G401.6 (cell line): ENCODE measurements around the gene MYH14.

Experiments used
- FAIRE-seq: peaks from 2 replicates; lab custom pipeline; 2012; peaks lifted over from hg19 to GRCh38; lab: Jason Lieb, UNC

MYH14 gene

DNA sequence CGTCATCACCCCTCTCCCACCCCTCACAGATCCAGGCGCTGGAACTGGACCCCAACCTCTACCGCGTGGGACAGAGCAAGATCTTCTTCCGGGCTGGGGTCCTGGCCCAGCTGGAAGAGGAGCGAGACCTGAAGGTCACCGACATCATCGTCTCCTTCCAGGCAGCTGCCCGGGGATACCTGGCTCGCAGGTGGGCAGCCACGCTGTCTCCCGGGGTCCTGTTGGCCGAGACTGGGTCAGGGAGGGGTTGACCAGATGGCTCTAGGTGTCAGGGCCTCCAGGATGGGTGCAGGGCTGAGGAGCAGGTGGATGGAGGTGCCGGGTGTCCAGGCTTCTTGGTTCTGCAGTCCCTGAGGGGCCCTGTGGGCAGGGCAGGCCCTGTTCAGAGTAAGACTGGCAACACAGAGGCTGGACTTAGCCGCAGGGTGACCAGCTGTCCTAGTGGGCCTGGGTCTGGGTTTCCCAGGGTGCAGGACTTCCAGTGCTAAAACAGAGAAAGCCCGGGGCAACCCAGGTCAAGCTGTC, 58.1 kb downstream of the MYH14 start:
- no peak for FAIRE-seq

DNA sequence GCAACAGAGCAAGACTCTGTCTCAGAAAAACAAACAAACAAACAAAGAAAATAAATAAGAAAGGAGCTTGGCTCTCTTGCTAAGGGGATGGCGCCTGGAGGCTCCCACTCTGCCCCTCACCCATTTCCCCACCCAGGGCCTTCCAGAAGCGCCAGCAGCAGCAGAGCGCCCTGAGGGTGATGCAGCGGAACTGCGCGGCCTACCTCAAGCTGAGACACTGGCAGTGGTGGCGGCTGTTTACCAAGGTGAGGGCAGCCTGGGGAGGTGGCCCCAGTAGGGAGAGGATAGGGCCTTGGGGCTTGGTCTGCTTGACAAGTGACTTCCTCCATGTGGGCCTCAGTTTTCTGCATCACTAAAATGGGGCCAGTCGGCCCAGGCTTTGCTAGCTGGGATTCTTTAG, 59.8 kb downstream of the MYH14 start:
- FAIRE-seq, result no peak

DNA sequence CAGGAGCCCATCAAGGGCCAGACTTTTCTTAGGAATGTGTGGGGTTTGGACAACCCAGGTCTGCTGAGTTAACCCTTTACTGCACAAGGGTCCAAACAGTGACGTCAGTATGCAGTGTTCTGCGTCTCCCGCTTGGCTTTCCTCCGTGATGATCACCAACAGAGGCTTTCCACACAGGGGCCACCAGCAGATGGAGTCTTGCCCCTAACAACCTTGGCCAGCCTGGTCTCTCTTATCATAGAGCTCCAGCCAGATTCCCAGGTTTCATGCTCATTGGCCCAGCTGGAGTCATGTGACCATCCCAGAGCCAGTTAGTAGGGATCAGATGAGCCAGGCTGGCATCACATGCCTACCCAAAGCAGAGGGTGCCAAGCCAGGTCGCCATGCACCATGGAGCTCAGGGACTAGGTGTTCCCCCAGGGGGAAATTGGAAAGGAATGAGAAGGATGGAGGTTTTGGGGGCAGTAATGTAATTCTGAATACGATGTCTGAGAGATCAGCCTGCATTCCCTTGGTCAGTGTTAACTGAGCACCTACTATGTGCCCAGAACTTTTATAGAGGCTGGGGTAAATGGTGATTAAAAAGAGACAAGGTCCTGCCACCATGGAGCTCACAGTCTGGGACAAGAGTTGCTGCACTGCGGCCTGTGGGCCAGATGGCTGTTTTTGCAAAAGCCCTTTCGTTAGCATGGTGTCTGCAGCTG, 61.2 kb downstream of the MYH14 start:
- FAIRE-seq, result no peak

DNA sequence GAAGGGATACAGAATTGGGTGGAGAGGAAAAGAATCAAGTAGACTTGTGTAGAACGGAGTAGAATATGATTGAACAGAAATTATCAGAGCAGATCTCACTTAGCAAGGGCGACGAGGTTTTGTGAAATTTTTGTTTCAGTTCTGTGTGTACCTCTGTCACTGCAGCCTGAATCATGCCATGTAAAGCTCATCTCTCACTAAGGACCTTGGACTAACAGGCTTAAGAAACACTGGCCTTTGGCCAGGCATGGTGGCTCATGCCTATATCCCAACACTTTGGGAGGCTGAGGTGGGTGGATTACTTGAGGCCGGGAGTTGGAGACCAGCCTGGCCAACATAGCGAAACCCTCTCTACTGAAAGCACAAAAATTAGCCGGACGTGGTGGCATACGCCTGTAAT, 62.6 kb downstream of the MYH14 start:
- FAIRE-seq, result no peak

DNA sequence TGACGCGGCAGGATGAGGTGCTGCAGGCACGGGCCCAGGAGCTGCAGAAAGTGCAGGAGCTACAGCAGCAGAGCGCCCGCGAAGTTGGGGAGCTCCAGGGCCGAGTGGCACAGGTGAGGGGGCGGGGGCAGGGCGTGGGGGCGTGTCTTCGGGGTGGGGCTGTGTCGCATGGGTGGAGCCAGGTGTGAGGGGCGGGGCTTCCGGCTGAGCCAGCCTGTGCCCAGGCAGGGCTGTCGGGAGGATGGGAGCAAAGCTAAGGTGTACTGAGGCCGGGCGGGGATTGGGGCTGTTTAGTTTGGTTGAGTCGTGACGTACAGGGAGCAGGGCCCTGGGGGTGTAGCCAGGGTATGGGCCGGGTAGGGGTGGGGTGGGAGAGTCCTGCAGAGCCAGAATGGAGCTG, 63.5 kb downstream of the MYH14 start:
- no peak for FAIRE-seq

DNA sequence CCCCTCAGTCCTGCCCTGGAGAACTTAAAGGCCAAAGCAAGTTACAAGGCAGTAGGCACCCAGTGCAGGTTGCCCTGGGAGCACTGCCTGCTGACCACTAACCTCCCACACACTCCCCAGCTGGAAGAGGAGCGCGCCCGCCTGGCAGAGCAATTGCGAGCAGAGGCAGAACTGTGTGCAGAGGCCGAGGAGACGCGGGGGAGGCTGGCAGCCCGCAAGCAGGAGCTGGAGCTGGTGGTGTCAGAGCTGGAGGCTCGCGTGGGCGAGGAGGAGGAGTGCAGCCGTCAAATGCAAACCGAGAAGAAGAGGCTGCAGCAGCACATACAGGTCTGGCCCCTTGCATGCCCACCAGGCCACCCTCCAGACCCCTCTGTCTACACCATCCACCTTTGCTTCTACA, 64.6 kb downstream of the MYH14 start:
- FAIRE-seq, result no peak

DNA sequence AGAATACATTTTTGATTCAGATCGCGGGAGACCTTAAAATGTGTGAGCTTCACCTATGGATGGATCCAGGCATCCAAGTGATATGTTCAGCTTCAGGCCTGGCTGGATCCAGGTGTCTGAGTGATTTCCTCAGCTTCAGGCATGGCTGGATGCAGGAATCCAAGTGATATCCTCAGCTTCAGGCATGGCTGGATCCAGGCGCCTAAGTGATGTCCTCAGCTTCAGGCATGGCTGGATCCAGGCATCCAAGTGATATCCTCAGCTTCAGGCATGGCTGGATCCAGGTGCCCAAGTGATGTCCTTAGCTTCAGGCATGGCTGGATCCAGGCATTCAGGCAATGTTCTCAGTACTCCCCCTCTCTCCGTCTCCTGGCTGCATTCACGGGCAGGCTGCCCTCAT, 65.1 kb downstream of the MYH14 start:
- FAIRE-seq, result no peak

DNA sequence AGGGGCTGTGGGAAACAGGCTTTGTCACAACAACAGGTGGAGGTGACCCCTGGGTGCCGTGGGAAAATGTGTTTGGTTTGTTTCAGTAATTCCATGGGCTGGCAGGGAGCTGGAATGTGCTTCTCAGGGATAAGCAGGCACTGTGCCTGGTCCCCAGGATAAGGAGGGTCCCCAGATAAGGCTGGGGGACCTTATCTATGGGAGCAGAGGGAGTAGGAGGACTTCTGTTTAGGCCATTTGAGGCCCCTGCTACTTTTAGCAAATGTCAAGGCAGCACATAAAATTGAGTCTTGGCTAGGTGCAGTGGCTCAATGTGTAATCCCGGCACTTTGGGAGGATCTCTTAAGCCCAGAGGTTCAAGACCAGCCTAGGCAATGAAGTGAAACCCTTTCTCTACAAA, 66.2 kb downstream of the MYH14 start:
- FAIRE-seq, result no peak

DNA sequence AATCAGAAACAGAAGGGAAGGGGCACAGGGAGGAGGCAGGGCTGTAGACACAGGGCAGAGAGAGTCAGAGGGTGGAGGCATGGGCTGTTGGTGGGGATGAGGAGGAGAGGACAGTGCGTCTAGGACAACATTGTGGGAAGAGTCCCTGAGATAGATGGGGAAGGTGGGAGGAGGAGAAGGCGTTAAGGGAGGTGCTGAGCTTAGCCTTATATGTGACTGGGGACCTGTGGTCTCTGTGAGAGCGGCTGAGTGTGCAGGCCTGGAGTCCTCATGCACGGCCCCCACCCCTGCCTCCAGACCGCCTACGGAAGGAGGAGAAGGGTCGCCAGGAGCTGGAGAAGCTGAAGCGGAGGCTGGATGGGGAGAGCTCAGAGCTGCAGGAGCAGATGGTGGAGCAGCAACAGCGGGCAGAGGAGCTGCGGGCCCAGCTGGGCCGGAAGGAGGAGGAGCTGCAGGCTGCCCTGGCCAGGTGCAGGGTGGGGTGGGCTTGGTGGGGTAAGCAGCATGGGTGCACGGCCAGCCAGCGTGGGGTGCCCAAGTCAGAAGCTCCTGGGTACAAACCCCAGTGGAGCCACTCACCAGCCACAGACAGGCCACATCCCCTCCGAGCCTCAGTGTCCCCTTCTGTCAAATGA, 69.0 kb downstream of the MYH14 start:
- FAIRE-seq, result no peak

DNA sequence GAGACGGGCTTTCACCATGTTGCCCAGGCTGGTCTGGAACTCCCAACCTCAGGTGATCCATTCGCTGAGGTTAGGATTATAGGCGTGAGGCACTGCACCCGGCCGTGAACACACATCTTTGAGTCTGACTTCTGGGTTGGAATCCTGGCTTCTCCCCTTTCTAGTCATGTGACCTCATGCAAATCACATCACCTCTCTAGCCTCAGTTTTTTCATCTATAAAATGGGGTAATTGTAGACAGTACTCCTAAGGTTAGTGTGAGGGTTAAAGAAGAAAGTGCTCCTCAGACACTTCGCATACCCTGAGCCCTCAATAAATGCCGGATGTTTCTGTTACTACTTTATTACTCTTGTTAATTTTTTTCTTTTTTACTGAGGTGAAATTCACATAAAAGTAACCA, 70.4 kb downstream of the MYH14 start:
- FAIRE-seq, result no peak

DNA sequence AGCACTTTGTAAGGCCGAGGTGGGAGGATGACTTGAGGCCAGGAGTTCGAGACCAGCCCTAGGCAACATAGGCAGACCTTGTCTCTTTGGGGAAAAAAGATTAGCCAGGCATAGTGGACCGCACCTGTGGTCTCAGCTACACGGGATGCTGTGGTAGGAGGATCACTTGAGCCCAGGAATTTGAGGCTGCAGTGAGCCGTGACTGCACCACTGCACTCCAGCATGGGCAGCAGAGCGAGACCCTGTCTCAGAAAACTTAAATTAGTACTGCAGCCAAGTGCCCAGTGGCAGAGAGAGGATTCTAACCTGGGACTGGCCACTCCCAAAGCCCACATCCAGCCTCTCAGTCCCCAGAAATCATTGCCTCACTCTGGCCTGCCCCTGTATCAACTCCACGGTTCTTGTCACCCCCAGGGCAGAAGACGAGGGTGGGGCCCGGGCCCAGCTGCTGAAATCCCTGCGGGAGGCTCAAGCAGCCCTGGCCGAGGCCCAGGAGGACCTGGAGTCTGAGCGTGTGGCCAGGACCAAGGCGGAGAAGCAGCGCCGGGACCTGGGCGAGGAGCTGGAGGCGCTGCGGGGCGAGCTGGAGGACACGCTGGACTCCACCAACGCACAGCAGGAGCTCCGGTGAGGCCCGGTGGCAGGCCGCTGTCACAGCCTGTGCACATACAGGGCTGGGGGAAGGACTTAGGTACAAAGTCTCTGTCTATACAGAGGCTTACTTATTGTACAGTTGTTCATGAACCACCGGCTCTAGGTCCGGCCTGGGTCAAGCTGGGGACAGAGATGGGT, 72.4 kb downstream of the MYH14 start:
- no peak for FAIRE-seq

DNA sequence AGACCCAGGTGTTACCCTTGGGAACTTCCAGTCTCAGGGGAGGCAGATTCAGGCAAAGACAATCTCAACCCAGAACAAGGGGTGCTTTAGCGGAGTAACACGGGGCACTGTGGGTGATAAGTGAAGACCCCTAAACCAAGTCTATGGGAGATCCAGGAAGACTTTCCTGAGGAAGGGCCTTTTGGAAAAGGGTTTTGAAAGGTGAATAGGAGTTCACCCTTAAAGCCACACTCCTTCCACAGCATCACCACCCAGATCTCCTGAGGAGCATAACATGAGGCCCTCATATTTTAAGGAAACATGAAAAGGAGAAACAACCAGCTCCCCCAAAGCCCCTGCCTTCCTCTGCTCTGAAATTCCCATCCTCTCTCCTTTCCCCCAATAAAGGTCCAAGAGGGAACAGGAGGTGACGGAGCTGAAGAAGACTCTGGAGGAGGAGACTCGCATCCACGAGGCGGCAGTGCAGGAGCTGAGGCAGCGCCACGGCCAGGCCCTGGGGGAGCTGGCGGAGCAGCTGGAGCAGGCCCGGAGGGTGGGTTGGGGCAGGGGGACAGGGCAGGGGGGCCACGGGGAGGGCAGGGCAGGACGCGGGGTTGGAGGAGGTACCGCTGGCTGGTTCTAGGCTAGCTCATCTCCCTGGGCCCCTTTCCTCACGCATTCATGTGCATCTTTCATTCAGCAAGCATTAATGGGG, 73.1 kb downstream of the MYH14 start:
- FAIRE-seq, result no peak

DNA sequence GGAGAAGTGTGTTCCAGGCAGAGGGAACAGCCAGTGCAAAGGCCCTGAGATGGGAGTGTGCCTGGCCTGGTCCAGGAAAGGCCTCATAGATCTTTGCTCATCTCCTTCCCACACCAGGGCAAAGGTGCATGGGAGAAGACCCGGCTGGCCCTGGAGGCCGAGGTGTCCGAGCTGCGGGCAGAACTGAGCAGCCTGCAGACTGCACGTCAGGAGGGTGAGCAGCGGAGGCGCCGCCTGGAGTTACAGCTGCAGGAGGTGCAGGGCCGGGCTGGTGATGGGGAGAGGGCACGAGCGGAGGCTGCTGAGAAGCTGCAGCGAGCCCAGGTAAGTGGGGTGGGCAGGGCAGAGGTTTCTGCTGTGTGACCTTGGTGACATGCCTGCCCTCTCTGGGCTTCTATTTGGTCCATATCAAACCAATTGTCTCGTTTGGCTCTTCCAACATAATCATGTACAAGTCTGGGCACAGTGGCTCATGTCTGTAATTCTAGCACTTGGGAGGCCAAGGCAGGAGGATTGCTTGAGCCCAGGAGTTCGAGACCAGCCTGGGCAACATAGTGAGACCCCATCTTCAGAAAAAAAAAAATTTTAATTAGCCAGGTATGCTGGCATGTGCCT, 74.7 kb downstream of the MYH14 start:
- FAIRE-seq, result no peak

DNA sequence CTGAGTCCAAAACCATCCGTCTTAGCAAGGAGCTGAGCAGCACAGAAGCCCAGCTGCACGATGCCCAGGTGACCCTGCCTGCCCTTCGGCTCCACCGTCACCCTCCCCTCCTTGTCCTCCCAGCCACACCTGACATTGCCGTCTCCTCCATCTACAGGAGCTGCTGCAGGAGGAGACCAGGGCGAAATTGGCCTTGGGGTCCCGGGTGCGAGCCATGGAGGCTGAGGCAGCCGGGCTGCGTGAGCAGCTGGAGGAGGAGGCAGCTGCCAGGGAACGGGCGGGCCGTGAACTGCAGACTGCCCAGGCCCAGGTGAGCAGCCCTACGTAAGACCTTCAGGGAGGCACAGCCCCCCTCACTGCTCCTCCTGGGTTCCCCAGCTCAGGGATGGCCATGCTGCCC, 76.7 kb downstream of the MYH14 start:
- no peak for FAIRE-seq

DNA sequence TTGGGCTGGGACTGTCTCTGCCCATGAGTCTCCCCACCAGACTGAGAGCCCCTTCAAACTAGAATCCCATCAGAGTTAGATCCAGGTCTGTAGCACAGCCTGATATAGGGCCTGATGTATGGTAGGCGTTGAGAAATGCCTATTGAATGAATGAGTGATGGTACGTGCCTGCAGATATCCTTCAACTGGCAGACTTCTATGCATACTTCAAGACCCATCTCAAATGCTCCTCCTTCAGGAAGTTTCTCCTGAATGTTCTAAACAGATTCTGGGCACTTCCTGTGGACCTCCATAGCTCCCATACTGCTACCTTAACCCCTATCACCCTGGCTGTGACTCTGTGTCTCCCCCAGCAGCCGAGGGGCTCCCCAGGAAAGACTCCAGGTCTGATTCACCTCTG, 77.6 kb downstream of the MYH14 start:
- FAIRE-seq, result no peak

DNA sequence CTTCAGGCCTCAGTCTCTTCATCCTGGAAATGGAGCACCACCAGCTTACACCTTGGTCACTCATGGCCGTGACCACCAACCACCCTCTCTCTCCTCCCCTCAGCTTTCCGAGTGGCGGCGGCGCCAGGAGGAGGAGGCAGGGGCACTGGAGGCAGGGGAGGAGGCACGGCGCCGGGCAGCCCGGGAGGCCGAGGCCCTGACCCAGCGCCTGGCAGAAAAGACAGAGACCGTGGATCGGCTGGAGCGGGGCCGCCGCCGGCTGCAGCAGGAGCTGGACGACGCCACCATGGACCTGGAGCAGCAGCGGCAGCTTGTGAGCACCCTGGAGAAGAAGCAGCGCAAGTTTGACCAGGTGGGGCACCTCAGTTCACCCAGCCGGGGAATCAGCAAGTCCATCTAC, 78.1 kb downstream of the MYH14 start:
- FAIRE-seq, result no peak

DNA sequence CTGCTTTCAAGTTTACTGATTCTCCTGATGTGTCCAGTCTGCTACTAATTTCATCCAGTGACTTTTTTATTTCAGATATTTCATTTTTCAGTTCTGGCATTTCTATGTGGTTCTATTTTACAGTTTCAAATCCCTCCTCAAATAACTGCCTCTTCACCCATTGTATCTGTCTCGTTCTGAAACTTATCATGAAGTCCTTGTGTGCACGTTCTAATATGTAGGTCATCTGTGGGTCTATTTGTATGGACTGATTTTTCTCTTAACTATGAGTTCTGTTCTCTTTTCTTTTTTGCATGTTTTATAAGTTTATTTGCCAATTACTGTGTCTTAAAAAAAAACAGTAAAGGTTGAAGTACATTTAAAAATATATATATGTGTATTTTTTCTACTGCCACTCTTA, 82.4 kb downstream of the MYH14 start:
- no peak for FAIRE-seq

DNA sequence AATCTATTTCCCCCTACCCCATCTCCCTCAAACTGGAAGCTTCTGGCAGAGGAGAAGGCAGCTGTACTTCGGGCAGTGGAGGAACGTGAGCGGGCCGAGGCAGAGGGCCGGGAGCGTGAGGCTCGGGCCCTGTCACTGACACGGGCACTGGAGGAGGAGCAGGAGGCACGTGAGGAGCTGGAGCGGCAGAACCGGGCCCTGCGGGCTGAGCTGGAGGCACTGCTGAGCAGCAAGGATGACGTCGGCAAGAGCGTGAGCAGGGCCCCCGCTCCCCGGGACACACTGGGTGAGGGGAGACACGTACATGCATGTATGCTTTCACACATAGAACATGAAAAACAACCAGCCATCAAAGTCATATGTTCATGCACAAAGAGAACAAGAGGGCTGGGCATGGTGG, 83.0 kb downstream of the MYH14 start:
- FAIRE-seq, result no peak

DNA sequence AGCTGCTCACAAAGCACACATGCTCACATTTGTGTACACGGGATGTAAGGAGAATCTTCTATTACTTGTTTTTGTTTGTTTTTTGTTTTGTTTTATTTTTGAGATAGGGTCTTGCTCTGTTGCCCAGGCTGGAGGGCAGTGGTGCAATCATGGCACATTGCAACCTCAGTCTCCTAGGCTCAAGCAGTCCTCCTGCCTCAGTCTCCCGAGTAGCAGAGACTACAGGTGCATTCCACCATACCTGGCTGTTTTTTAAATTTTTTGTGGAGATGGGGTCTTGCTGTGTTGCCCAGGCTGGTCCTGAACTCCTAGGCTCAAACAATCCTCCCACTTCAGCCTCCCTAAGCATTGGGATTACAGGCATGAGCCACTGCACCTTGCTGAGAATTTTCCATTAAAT, 83.9 kb downstream of the MYH14 start:
- FAIRE-seq, result no peak

DNA sequence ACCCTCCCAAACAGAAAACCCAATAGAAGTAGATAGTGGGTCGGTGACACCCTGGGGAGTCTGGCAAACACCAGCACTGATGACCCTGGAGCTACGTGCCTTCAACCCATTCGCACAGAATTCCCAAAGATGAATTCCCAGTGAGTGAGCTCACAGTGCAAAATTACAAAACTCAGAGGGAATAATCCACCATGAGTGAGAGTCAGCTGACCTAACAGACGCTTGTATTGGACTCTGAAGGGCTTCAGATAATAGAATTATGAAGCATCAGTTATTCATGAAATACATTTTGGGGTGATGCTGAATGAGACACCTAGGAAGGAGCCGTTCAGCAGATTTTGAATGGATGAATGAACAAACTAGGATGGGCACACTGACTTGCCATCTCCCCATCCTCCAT, 85.5 kb downstream of the MYH14 start:
- no peak for FAIRE-seq

DNA sequence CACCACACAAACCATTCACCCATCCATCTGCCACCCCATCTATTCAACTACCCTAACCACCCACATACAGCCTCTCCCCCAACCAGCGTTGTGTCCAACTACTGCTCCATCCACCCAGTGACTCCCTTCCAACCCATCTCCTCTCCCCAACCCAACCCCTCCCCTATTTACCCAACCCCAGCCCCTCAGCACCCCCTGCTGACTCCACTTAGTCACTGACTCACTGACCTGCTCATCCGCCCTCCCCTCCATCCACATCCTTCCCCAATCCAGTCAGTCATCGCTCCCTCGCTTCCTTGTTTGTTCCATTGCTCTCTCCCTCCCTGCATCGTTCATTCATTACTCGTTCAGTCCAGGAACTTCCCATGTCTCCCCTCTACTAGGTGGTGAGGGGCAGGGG, 86.6 kb downstream of the MYH14 start:
- no peak for FAIRE-seq

DNA sequence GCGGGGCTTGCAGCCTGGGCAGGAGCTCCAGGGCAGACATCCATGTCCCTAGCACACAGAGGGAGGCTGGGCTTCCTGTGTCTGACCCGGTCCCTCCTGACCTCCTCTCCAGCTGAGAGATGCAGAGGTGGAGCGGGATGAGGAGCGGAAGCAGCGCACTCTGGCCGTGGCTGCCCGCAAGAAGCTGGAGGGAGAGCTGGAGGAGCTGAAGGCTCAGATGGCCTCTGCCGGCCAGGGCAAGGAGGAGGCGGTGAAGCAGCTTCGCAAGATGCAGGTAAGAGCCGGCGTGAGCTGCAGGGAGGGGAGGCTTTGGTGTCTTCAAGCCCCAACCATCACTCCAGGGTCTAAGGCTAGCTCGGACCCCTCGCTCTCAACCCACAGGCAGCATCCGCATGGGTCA, 87.4 kb downstream of the MYH14 start:
- FAIRE-seq, result no peak
